Measurements from ENCODE around the gene XYLT1. TPM values are rescaled to one million over a fixed set of nuclear protein-coding genes. Genes with fewer than 3 reads are reported as not detected.

The XYLT1 gene
- total RNA-seq, 6 experiments from 2014 or later = 22.0 to 51.1 (median 27.5) TPM

GRCh38 chr16:17346621-17347569 is 123.9 kb downstream of the XYLT1 start:
- H3K4me1 Mint-ChIP-seq (ENCODE audit: low read depth) = peaks cover 43% of the 10 kb centered on the region
- H3K27ac Mint-ChIP-seq = no peak overlapping the region
- no peaks in the 10 kb centered on the region for H3K27me3 Mint-ChIP-seq (ENCODE audit: insufficient read depth)
- no peak for TF ChIP-seq CTCF (IDR thresholded peaks at IDR 0.05)
- peaks cover 6% of the 10 kb centered on the region; the same call in 1 of the 2 replicates for H3K36me3 Mint-ChIP-seq (ENCODE audit: low read depth)
- no peak for DNase-seq
- H3K4me3 Mint-ChIP-seq = no peak overlapping the region
- no peaks in the 10 kb centered on the region for H3K9me3 Mint-ChIP-seq

- no peak overlapping the region for H3K4me3 Mint-ChIP-seq
- peaks cover 6% of the 10 kb centered on the region; the same call in 1 of the 2 replicates for H3K36me3 Mint-ChIP-seq (ENCODE audit: low read depth)
- H3K9me3 Mint-ChIP-seq = no peaks in the 10 kb centered on the region
- no peak for DNase-seq
- no peak for TF ChIP-seq CTCF (IDR thresholded peaks at IDR 0.05)
- H3K27me3 Mint-ChIP-seq (ENCODE audit: insufficient read depth) = no peaks in the 10 kb centered on the region
- H3K27ac Mint-ChIP-seq = no peak overlapping the region
- peaks cover 43% of the 10 kb centered on the region for H3K4me1 Mint-ChIP-seq (ENCODE audit: low read depth)
Observed at GRCh38 chr16:17345043-17345442, 125.7 kb downstream of the XYLT1 start.

- no peak overlapping the region for H3K27ac Mint-ChIP-seq
- peaks cover 44% of the 10 kb centered on the region for H3K4me1 Mint-ChIP-seq (ENCODE audit: low read depth)
- H3K9me3 Mint-ChIP-seq = no peaks in the 10 kb centered on the region
- H3K27me3 Mint-ChIP-seq (ENCODE audit: insufficient read depth) = no peaks in the 10 kb centered on the region
- no peak for TF ChIP-seq CTCF (IDR thresholded peaks at IDR 0.05)
- DNase-seq = no peak
- H3K4me3 Mint-ChIP-seq = no peak overlapping the region
- H3K36me3 Mint-ChIP-seq (ENCODE audit: low read depth) = peaks cover 6% of the 10 kb centered on the region; the same call in 1 of the 2 replicates
Observed at GRCh38 chr16:17343728-17344127, 127.0 kb downstream of the XYLT1 start.

GRCh38 chr16:17343028-17343427 is 127.7 kb downstream of the XYLT1 start:
- H3K36me3 Mint-ChIP-seq (ENCODE audit: low read depth) = peaks cover 6% of the 10 kb centered on the region; the same call in 1 of the 2 replicates
- no peak overlapping the region for H3K4me3 Mint-ChIP-seq
- no peaks in the 10 kb centered on the region for H3K9me3 Mint-ChIP-seq
- H3K27me3 Mint-ChIP-seq (ENCODE audit: insufficient read depth) = no peaks in the 10 kb centered on the region
- H3K27ac Mint-ChIP-seq = no peak overlapping the region
- TF ChIP-seq CTCF (IDR thresholded peaks at IDR 0.05) = no peak
- peaks cover 44% of the 10 kb centered on the region for H3K4me1 Mint-ChIP-seq (ENCODE audit: low read depth)
- DNase-seq = no peak

GRCh38 chr16:17342031-17342430 is 128.7 kb downstream of the XYLT1 start:
- peak overlapping the region; percentile 2; the same call in 1 of the 2 replicates for H3K27ac Mint-ChIP-seq
- H3K4me1 Mint-ChIP-seq (ENCODE audit: low read depth) = peaks cover 38% of the 10 kb centered on the region
- H3K4me3 Mint-ChIP-seq = no peak overlapping the region
- peaks cover 6% of the 10 kb centered on the region; the same call in 1 of the 2 replicates for H3K36me3 Mint-ChIP-seq (ENCODE audit: low read depth)
- DNase-seq = no peak
- H3K9me3 Mint-ChIP-seq = no peaks in the 10 kb centered on the region
- no peaks in the 10 kb centered on the region for H3K27me3 Mint-ChIP-seq (ENCODE audit: insufficient read depth)
- TF ChIP-seq CTCF (IDR thresholded peaks at IDR 0.05) = no peak

All from HFFc6 (cell line).